ENCODE data around the gene SLC9A1. TPM values are rescaled to one million over a fixed set of nuclear protein-coding genes. Genes with fewer than 3 reads are reported as not detected.

Gene SLC9A1
- total RNA-seq, 6 experiments from 2014 or later, result 1.7 to 4.3 (median 3.0) TPM

GRCh38 chr1:27150641-27151040 lies 4.3 kb downstream of the SLC9A1 start:
- H3K27me3 ChIP-seq, result no peaks in the 10 kb centered on the region
- no peak overlapping the region for H3K27ac ChIP-seq
- ATAC-seq (no peak), DNase-seq (no peak)
- H3K36me3 ChIP-seq, result no peaks in the 10 kb centered on the region
- 71% methylated on average over 1 of the region's 3 CpGs for WGBS (ENCODE audit: insufficient coverage, low coverage, low lambda C conversion rate, missing lambda C conversion rate)
- peaks cover 0 to 25% (median 1%) of the 10 kb centered on the region in 4 donors for H3K4me1 ChIP-seq
- H3K9me3 ChIP-seq, result no peaks in the 10 kb centered on the region
- intact Hi-C loops (cut with DNase I), result loop anchor here in 1 of 2 donors (10.0 kb wide), 1 partner anchor 46 kb away; no protein-coding TSS in a partner anchor
- H3K4me3 ChIP-seq, result no peak overlapping the region
- TF ChIP-seq CTCF (IDR thresholded peaks at IDR 0.05) (no peak), POLR2A (IDR thresholded peaks at IDR 0.05) (no peak)

- TF ChIP-seq CTCF (IDR thresholded peaks at IDR 0.05), result no peak
- TF ChIP-seq POLR2A (IDR thresholded peaks at IDR 0.05), result no peak
- H3K27me3 ChIP-seq, result no peaks in the 10 kb centered on the region
- ATAC-seq (no peak), DNase-seq (no peak)
- H3K4me3 ChIP-seq, result no peak overlapping the region
- H3K4me1 ChIP-seq, result peaks cover 0 to 21% (median 0%) of the 10 kb centered on the region in 4 donors
- H3K27ac ChIP-seq, result no peak overlapping the region
- no peaks in the 10 kb centered on the region for H3K9me3 ChIP-seq
- intact Hi-C loops (cut with DNase I), result loop anchor here in 1 of 2 donors (10.0 kb wide), 1 partner anchor 45 kb away; no protein-coding TSS in a partner anchor
- H3K36me3 ChIP-seq, result no peaks in the 10 kb centered on the region
- WGBS (ENCODE audit: insufficient coverage, low coverage, low lambda C conversion rate, missing lambda C conversion rate), result 69% methylated on average over 2 of the region's 3 CpGs
Observed at GRCh38 chr1:27150183-27150582, 4.7 kb downstream of the SLC9A1 start.

GRCh38 chr1:27149762-27150113 lies 5.2 kb downstream of the SLC9A1 start:
- no peaks in the 10 kb centered on the region for H3K36me3 ChIP-seq
- no peaks in the 10 kb centered on the region for H3K27me3 ChIP-seq
- no peak for TF ChIP-seq POLR2A (IDR thresholded peaks at IDR 0.05)
- no peak for TF ChIP-seq CTCF (IDR thresholded peaks at IDR 0.05)
- no peak overlapping the region for H3K27ac ChIP-seq
- peaks cover 0 to 21% (median 0%) of the 10 kb centered on the region in 4 donors for H3K4me1 ChIP-seq
- H3K4me3 ChIP-seq, result no peak overlapping the region
- ATAC-seq (no peak), DNase-seq (no peak)
- intact Hi-C loops (cut with DNase I), result loop anchor here in 1 of 2 donors (10.0 kb wide), 1 partner anchor 45 kb away; no protein-coding TSS in a partner anchor
- H3K9me3 ChIP-seq, result no peaks in the 10 kb centered on the region
- 100% methylated on average over 1 of the region's 4 CpGs for WGBS (ENCODE audit: insufficient coverage, low coverage, low lambda C conversion rate, missing lambda C conversion rate)

- H3K36me3 ChIP-seq, result no peaks in the 10 kb centered on the region
- H3K27ac ChIP-seq, result no peak overlapping the region
- 44% methylated on average over 4 of the region's 8 CpGs for WGBS (ENCODE audit: insufficient coverage, low coverage, low lambda C conversion rate, missing lambda C conversion rate)
- no peaks in the 10 kb centered on the region for H3K27me3 ChIP-seq
- no peaks in the 10 kb centered on the region for H3K9me3 ChIP-seq
- DNase-seq (no peak), ATAC-seq (peak in 1 of 4 donors; percentile 21)
- H3K4me3 ChIP-seq, result no peak overlapping the region
- intact Hi-C loops (cut with DNase I), result no loop called here
- H3K4me1 ChIP-seq, result peaks cover 0 to 19% (median 0%) of the 10 kb centered on the region in 4 donors
- TF ChIP-seq POLR2A (IDR thresholded peaks at IDR 0.05) (no peak), CTCF (IDR thresholded peaks at IDR 0.05) (no peak)
Observed at GRCh38 chr1:27149084-27149761, 5.7 kb downstream of the SLC9A1 start.

Data from right lobe of liver (tissue), 6 donors.